Measurements from ENCODE around the gene ICA1. TPM values are rescaled to one million over a fixed set of nuclear protein-coding genes. Genes with fewer than 3 reads are reported as not detected.

The ICA1 gene
- total and polyA plus RNA-seq, 2 of the 13 experiments (the other 11 are each of a cell fraction or from before 2014, with no cell fraction given): 0.29 TPM; not detected in 1

- H3K4me1 ChIP-seq (ENCODE audit: insufficient read depth, low read length): no peaks in the 10 kb centered on the region
- no peaks in the 10 kb centered on the region for H3K79me2 ChIP-seq (ENCODE audit: insufficient read depth, low read length)
- H3K4me2 ChIP-seq (ENCODE audit: low read depth, low read length): no peak overlapping the region
- H3K27me3 ChIP-seq (ENCODE audit: control insufficient read depth in 1 of 2, insufficient read depth in 2 of 2, low read length in 2 of 2): no peaks in the 10 kb centered on the region
- TF ChIP-seq IRF2 (CRISPR knock-in tag; IDR thresholded peaks at IDR 0.05) (no peak), STAG1 (CRISPR knock-in tag; IDR thresholded peaks at IDR 0.05) (peak; percentile 50), ZBTB42 (CRISPR knock-in tag; IDR thresholded peaks at IDR 0.05) (no peak), ZNF510 (CRISPR knock-in tag; IDR thresholded peaks at IDR 0.05; ENCODE audit: low read depth) (no peak), U2AF2 (IDR thresholded peaks at IDR 0.05; ENCODE audit: low read depth, low read length) (no peak), CTCF (CRISPR knock-in tag; IDR thresholded peaks at IDR 0.05) (peak; percentile 51; the same call in 1 of the 2 replicates), NR2C2 (CRISPR knock-in tag; IDR thresholded peaks at IDR 0.05; ENCODE audit: borderline replicate concordance) (no peak), MYNN (CRISPR knock-in tag; IDR thresholded peaks at IDR 0.05; ENCODE audit: low read depth) (no peak), SMC3 (IDR thresholded peaks at IDR 0.05; ENCODE audit: low read length) (peak; percentile 9; the same call in 1 of the 2 replicates), NR2F6 (IDR thresholded peaks at IDR 0.05) (no peak), NR2F6 (CRISPR knock-in tag; IDR thresholded peaks at IDR 0.05) (no peak), RAD21 (CRISPR knock-in tag; IDR thresholded peaks at IDR 0.05) (0 out of 2 replicates have a peak, but pooled peaks have one; percentile 16), TMF1 (CRISPR knock-in tag; IDR thresholded peaks at IDR 0.05; ENCODE audit: low read depth) (no peak), CBX1 (IDR thresholded peaks at IDR 0.05; ENCODE audit: low read depth) (no peak), PLRG1 (conservative IDR thresholded peaks at IDR 0.05) (no peak), REL (CRISPR knock-in tag; conservative IDR thresholded peaks at IDR 0.05) (no peak), TBL1XR1 (IDR thresholded peaks at IDR 0.05; ENCODE audit: borderline replicate concordance, low read length, partially characterized antibody) (no peak)
- peak; percentile 21 for FAIRE-seq
- no peak overlapping the region for H3K9ac ChIP-seq (ENCODE audit: insufficient read depth, low read depth, low read length)
- H3K9me3 ChIP-seq (ENCODE audit: low read length): no peaks in the 10 kb centered on the region
- ChIA-PET POLR2A (no interaction called here), CTCF (ENCODE audit: low intra/inter-chr PET ratio, low total read pairs) (interaction anchor here (1.4 to 1.9 kb wide), 2 partner anchors 18 to 88 kb away, joined by 4 to 8 read pairs; no protein-coding TSS in a partner anchor)
- intact Hi-C loops (cut with micrococcal nuclease; ENCODE audit: unreplicated experiment) (loop anchor here (1.0 kb wide), 1 partner anchor 88 kb away; no protein-coding TSS in a partner anchor), in situ Hi-C loops (cut with HindIII; ENCODE audit: extremely low pct_ligation_motif_present, low pct_unique_long_range_greater_than_20kb) (no loop called here)
- H4K20me1 ChIP-seq (ENCODE audit: insufficient read depth, low read length): no peaks in the 10 kb centered on the region
- no TSS peak for BruUV-seq (replicated peaks)
- no peak overlapping the region for H3K4me3 ChIP-seq (replicated peaks in 1 of 3; ENCODE audit: insufficient read depth in 1 of 3, low read depth in 2 of 3, low read length in 3 of 3)
- WGBS (ENCODE audit: low lambda C conversion rate): 27% methylated on average over 3 of the region's 3 CpGs
- ATAC-seq: peak; percentile 74
- no peaks in the 10 kb centered on the region for H3K36me3 ChIP-seq (replicated peaks in 1 of 2; ENCODE audit: control insufficient read depth in 1 of 2, insufficient read depth in 2 of 2, low read length in 2 of 2)
- no peak overlapping the region for H2AFZ ChIP-seq (ENCODE audit: low read length)
- no peak overlapping the region for H3K27ac ChIP-seq (ENCODE audit: extremely low read length, insufficient read depth, low read length)
- DNase-seq (ENCODE audit: low spot score): peak; percentile 29
Measured at GRCh38 chr7:8277394-8277982, 15.5 kb upstream of the ICA1 start.
